Endothelial cell of umbilical vein (primary cell): ENCODE data around the gene C20orf202.

ENCODE experiments used
- FOS ChIP-seq: IDR thresholded peaks from 2 replicates; pipeline ENCODE4 v1.6.1; 2011; ENCODE audit warnings: mild to moderate bottlenecking, low read length, moderate library complexity, borderline replicate concordance; ENCODE audit not compliant: insufficient read depth
- JUN ChIP-seq: IDR thresholded peaks from 2 replicates; pipeline ENCODE4 v1.6.1; 2011; ENCODE audit warnings: borderline replicate concordance, low read depth; ENCODE audit not compliant: insufficient read length, insufficient read depth
- POLR2AphosphoS5 ChIP-seq: IDR thresholded peaks from 2 replicates; pipeline ENCODE4 v1.6.1; 2012; ENCODE audit warnings: low read depth, mild to moderate bottlenecking, control low read depth, low read length, moderate library complexity; ENCODE audit not compliant: insufficient read depth

DNA sequence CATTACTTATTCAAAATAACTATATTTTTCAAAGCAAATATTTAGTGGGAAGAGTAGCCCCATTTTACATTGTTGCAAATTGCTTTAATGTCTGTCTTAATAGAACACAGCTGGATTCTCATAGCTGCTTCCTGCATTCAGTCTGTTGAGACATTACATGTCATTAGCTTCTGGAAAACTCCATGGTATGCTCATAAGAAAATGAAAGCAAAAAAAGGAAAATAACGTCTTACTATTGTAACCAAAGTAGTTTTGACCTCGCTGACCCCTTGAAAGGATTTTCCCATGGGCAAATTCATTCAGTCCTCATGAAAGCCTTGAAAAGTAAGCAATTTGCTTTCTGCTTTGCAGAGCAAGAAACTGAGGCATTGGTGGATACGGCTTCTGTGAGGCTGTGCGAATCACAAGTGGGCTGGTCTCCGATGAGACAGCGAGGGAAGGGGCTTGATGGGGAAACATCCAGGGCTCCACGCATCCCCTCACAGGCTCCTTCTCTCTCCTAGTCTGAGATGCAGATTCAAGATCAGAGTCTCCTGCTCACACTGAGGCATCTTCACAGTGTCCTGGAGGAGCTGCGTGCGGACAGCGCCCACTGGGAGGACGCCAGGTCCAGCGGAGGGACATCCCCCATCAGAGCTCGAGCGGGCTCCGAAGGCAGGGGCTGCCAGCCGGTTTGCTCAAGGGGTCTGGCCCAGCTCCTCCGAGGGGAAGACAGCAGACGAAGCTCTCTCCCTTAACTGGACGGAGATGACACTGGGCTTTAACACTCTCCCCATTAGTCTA lies 3.3 kb downstream of the C20orf202 start:
- TF ChIP-seq JUN (no peak), FOS (no peak), POLR2AphosphoS5 (no peak)
